ENCODE measurements around the gene PTGER3.

PTGER3 gene

DNA sequence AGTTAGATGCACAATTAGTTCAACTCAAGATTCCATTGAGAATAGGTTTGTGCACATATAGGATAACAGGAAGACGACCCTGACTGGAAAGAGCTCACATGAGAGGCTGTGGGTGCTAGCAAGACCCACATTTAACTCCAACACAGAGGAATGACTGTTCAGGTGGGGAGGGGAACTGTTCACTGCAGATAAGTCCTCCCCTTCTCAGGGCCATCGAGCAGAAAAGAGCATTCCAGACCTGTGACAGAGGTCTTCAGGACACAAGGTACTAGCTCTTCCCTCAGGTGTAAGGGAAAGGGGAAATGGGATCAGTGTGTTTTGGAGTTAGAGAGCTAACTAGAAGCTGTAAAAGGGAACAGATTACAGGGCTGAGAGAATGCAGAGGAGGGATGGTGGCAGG is 8.7 kb downstream of the PTGER3 start:
- no peak for DNase-seq (ENCODE audit: low spot score)
- TF ChIP-seq CTCF (IDR thresholded peaks at IDR 0.05; ENCODE audit: extremely low read depth, missing control alignments) = no peak

GRCh38 chr1:71037829-71038620 is 9.6 kb downstream of the PTGER3 start:
- no peak for TF ChIP-seq CTCF (IDR thresholded peaks at IDR 0.05; ENCODE audit: extremely low read depth, missing control alignments)
- DNase-seq (ENCODE audit: low spot score) = no peak

- no peak for DNase-seq (ENCODE audit: low spot score)
- TF ChIP-seq CTCF (IDR thresholded peaks at IDR 0.05; ENCODE audit: extremely low read depth, missing control alignments) = no peak
Observed at GRCh38 chr1:71037066-71037465, 10.6 kb downstream of the PTGER3 start.

DNA sequence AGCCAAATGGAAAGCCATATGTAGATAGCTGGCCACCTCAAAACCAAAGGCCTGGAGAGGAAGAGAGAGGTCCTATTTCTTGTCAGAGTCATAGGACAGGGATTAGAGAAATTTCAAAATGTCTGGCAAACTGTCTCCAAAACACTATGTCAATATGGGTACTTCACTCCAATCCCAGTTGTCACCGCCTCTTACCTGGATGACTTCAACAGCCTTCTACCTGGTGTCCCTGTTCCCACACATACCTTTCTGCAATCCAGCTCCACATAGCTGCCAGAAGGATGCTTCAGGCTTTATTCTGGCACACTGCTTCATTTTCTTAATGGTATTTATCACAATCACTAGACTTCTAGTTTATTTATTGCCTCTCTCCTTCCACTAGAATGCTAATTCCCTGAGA is 14.5 kb downstream of the PTGER3 start:
- no peak for DNase-seq (ENCODE audit: low spot score)
- TF ChIP-seq CTCF (IDR thresholded peaks at IDR 0.05; ENCODE audit: extremely low read depth, missing control alignments) = no peak

DNA sequence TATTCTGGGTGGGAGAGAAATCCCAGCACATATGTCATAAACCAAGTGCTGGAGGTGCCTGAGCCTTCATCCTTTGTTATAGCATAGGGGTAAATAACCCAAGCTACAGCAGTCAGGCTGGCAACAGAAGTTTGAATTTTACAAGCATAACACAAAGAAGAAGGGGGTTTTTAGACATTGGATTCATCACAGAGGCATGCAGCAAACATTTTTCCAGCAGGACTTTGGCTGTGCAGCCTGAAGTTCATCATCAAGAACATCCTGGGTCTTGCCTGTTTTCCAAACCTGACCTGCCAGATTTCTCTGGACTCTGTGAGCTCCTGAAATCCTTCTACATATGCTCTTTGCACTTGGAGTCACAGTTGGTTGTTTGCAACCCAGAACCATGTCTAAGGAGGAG is 16.2 kb downstream of the PTGER3 start:
- no peak for TF ChIP-seq CTCF (IDR thresholded peaks at IDR 0.05; ENCODE audit: extremely low read depth, missing control alignments)
- no peak for DNase-seq (ENCODE audit: low spot score)

DNA sequence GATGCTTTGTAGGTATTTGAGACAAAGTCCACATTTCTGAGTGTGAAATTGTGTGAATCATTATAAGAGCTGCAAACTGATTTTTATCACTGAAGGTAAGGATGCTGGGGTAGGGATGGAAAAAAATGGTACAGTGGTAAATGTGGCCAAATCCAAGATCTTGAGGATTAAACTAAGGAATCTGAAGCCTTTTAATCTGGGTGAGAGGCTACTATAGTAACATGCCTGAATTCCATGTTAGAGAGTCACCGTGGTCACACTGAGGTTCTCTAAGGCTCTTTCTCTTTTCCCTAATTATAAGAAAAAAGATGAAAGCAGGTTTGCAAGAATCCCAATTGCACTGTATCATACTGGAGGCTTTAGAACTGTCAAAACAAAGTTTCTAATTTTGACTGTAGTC is 17.6 kb downstream of the PTGER3 start:
- DNase-seq (ENCODE audit: low spot score) = no peak
- no peak for TF ChIP-seq CTCF (IDR thresholded peaks at IDR 0.05; ENCODE audit: extremely low read depth, missing control alignments)

GRCh38 chr1:71028981-71029380 is 18.6 kb downstream of the PTGER3 start:
- no peak for DNase-seq (ENCODE audit: low spot score)
- TF ChIP-seq CTCF (IDR thresholded peaks at IDR 0.05; ENCODE audit: extremely low read depth, missing control alignments) = no peak

Data from GM20000 (cell line).